Gastrocnemius medialis (tissue), 4 donors: ENCODE results near the gene NFATC4. TPM values are rescaled to one million over a fixed set of nuclear protein-coding genes. Genes with fewer than 3 reads are reported as not detected.

Source experiments
- ATAC-seq, 2 donors: fragments of 150-250 bp; one replicate each; pipeline ENCODE4 v1.9.1; 2016
- DNase-seq, 2 donors: peaks; one replicate each; pipeline ENCODE4 v3.0.0-alpha.2; 2019
- H3K27ac ChIP-seq, 4 donors: fragments of 200-600 bp; sonication (generic); 1 replicate in 1 of 4; 2 replicates in 3 of 4; pipeline ENCODE4 v1.5.1; 2016 to 2018; ENCODE audit warnings: mild to moderate bottlenecking in 2 of 4, moderate library complexity in 1 of 4
- H3K27me3 ChIP-seq, 3 donors: fragments of 200-600 bp; sonication (generic) in 2 of 3; 1 replicate in 1 of 3; 2 replicates in 2 of 3; pipeline versions ENCODE4 v1.5.1 to v1.6.0; 2016 to 2019; ENCODE audit warnings: mild to moderate bottlenecking in 1 of 3, moderate library complexity in 1 of 3
- H3K36me3 ChIP-seq, 2 donors: fragments of 200-600 bp; sonication (generic) in 1 of 2; one replicate each; pipeline ENCODE4 v1.5.1; 2017 to 2018
- H3K4me1 ChIP-seq, 2 donors: fragments of 200-600 bp; sonication (generic) in 1 of 2; one replicate each; pipeline ENCODE4 v1.5.1; 2016 to 2017; ENCODE audit warnings: mild to moderate bottlenecking in 2 of 2
- H3K4me3 ChIP-seq, 4 donors: fragments of 200-600 bp; sonication (generic) in 3 of 4; 1 replicate in 1 of 4; 2 replicates in 3 of 4; pipeline ENCODE4 v1.5.1; 2016 to 2019; ENCODE audit warnings: mild to moderate bottlenecking in 2 of 4
- H3K9me3 ChIP-seq, 3 donors: fragments of 200-600 bp; sonication (generic) in 2 of 3; 1 replicate in 1 of 3; 2 replicates in 2 of 3; pipeline ENCODE4 v1.5.1; 2016 to 2019
- POLR2A ChIP-seq, 2 donors: fragments of 450-650 bp; IDR thresholded peaks; one replicate each; pipeline ENCODE4 v1.6.1; 2017; ENCODE audit warnings: antibody characterized with exemption in 2 of 2, mild to moderate bottlenecking in 2 of 2, moderate library complexity in 2 of 2
- in situ Hi-C, 4 donors: fragments of 200-750 bp; cut with MboI; loops; one replicate each; pipeline versions ENCODE4 v1.15.0 to v1.8.0; 2017; ENCODE audit warnings: low sequenced_read_pairs in 4 of 4
- intact Hi-C: fragments of 100-400 bp; cut with DNase I; formaldehyde crosslinking; loops from one replicate; pipeline ENCODE4 v1.15.1; 2023; ENCODE audit warnings: low total_unique reads
- total RNA-seq, 4 donors: library from RNA; depleted of rRNA; stranded (reverse); fragments of >200 nt; gene quantifications; one replicate each; pipeline versions ENCODE4 v1.1.0 to v1.2.3, GENCODE V29; 2016
- TF ChIP-seq, protein P1 (sequence below), 5 experiments: fragments of 450-650 bp in 3 of 5; fragments of 200-600 bp in 2 of 5; sonication (generic) in 2 of 5; IDR thresholded peaks in 4 of 5; conservative IDR thresholded peaks in 1 of 5; 1 replicate in 4 of 5; 2 replicates in 1 of 5; pipeline ENCODE4 v1.5.1; 2016 to 2019; ENCODE audit warnings: antibody characterized with exemption in 5 of 5, mild to moderate bottlenecking in 3 of 5, moderate library complexity in 3 of 5

The NFATC4 gene
- total RNA-seq, 4 donors from 2014 or later: 4.6 to 13.2 (median 7.5) TPM

DNA sequence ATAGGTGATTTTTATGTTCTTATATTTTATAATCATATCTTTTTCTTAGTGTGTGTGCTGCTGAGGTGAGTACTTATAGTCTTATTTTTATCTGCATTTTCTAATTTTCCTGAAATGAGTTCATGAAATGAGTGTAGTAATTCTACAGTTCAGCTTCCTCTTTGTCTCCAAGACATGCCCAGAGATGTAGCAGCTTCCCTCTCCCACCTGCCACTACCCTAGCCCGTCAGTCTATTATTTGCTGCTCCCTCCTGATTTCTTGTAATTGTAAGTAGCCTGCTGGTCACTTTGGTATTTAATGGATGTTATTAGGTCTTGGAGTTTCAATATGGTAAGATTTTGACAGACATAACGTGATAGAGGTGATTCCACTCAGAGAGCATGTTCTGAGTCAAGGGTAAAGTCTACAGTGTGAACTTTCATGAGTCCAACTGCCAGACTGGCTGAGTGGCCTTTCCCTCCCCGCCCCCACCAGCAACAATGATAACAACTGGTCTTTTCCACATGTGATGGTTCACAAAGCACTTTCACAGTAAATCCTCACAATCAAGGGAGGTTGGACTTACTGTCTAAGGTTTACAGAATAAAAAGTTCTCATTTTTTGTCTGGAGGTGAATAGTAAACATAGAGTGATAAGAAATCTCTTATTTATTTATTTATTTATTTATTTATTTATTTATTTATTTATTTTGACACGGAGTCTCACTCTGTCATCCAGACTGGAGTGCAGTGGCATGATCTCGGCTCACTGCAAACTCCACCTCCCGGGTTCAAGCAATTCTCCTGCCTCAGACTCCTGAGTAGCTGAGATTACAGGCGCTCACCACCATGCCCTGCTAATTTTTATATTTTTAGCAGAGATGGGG, 24.0 kb upstream of the NFATC4 start:
- no peaks in the 10 kb centered on the region for H3K9me3 ChIP-seq
- H3K36me3 ChIP-seq: no peaks in the 10 kb centered on the region
- no peak for TF ChIP-seq POLR2A (IDR thresholded peaks at IDR 0.05)
- TF ChIP-seq, protein P1, sequence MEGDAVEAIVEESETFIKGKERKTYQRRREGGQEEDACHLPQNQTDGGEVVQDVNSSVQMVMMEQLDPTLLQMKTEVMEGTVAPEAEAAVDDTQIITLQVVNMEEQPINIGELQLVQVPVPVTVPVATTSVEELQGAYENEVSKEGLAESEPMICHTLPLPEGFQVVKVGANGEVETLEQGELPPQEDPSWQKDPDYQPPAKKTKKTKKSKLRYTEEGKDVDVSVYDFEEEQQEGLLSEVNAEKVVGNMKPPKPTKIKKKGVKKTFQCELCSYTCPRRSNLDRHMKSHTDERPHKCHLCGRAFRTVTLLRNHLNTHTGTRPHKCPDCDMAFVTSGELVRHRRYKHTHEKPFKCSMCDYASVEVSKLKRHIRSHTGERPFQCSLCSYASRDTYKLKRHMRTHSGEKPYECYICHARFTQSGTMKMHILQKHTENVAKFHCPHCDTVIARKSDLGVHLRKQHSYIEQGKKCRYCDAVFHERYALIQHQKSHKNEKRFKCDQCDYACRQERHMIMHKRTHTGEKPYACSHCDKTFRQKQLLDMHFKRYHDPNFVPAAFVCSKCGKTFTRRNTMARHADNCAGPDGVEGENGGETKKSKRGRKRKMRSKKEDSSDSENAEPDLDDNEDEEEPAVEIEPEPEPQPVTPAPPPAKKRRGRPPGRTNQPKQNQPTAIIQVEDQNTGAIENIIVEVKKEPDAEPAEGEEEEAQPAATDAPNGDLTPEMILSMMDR (IDR thresholded peaks at IDR 0.05 in 4 of 5, conservative IDR thresholded peaks at IDR 0.05 in 1 of 5): no peak
- in situ Hi-C loops: no loop called here
- no peak overlapping the region for H3K27ac ChIP-seq
- H3K4me1 ChIP-seq: no peaks in the 10 kb centered on the region
- DNase-seq: no peak
- H3K27me3 ChIP-seq: peaks cover 0 to 14% (median 11%) of the 10 kb centered on the region in 3 donors
- no peak overlapping the region for H3K4me3 ChIP-seq
- intact Hi-C loops: no loop called here
- no peak for ATAC-seq

DNA sequence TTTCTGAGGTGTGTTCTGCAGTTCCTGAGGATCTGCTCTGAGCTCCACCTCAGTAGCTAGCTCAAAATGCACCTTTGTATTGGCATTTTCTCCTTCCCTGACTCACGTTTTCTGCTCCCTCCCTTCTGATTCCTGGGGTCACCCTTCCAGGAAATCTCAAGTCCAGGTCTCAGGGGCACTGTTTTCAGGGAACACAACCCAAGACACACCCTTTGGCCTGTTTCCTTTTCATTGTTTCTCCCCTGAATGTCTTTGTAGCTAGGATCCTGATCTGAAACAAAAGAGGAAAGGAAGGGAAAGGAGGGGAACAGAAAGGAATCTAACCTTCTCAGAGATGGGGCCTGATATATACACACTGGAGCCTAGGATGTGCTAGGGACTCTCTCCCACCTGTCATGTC, 20.9 kb upstream of the NFATC4 start:
- Histone ChIP-seq H3K27ac (peak overlapping the region in 2 of 4 donors; percentile 17 to 21), H3K4me3 (no peak overlapping the region), H3K36me3 (no peaks in the 10 kb centered on the region), H3K4me1 (no peaks in the 10 kb centered on the region), H3K27me3 (peaks cover 0 to 10% (median 4%) of the 10 kb centered on the region in 3 donors), H3K9me3 (no peaks in the 10 kb centered on the region)
- ATAC-seq: no peak
- intact Hi-C loops (no loop called here), in situ Hi-C loops (no loop called here)
- TF ChIP-seq POLR2A (IDR thresholded peaks at IDR 0.05): no peak
- TF ChIP-seq, protein P1 (IDR thresholded peaks at IDR 0.05 in 4 of 5, conservative IDR thresholded peaks at IDR 0.05 in 1 of 5): no peak
- no peak for DNase-seq

DNA sequence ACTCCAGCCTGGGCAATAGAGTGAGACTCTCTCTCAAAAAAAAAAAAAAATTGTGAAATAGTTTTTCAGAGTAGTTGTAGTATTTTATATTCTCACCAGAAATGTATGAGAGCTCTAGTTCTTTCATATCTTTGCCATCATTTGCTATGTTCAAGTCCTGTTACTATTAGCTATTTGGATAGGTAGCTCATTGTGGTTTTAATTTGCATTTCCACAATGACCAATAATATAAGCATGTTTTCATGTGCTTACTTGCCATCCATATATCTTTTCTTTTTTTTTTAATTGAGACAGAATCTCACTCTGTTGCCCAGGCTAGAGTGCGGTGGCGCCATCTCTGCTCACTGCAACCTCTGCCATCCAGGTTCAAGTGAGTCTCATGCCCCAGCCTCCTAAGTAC, 19.8 kb upstream of the NFATC4 start:
- H3K27me3 ChIP-seq: peaks cover 0 to 10% (median 6%) of the 10 kb centered on the region in 3 donors
- H3K27ac ChIP-seq: no peak overlapping the region
- in situ Hi-C loops: no loop called here
- no peaks in the 10 kb centered on the region for H3K4me1 ChIP-seq
- H3K36me3 ChIP-seq: no peaks in the 10 kb centered on the region
- TF ChIP-seq, protein P1 (IDR thresholded peaks at IDR 0.05 in 4 of 5, conservative IDR thresholded peaks at IDR 0.05 in 1 of 5): no peak
- no peak for TF ChIP-seq POLR2A (IDR thresholded peaks at IDR 0.05)
- no peak for DNase-seq
- no peak for ATAC-seq
- intact Hi-C loops: no loop called here
- no peak overlapping the region for H3K4me3 ChIP-seq
- H3K9me3 ChIP-seq: no peaks in the 10 kb centered on the region

DNA sequence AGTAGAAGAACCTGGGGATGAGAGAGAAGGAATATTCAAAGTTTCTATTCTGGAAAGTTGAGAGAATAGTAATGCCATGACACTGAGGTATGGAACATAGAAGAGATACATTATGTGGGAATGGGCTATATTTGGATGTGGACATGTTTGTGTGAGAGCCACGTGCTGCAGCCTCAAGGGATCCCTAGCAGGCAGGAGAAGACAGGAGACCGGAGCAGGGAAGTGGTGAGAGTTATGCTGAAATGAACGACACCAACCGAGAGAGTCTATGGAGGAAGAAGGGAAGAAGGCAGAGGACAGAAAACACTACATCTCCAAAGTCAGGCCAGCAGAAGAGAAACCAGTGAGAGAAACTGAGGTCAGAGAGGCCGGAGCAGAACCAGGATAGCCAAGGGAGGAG, 18.2 kb upstream of the NFATC4 start:
- Histone ChIP-seq H3K27ac (no peak overlapping the region), H3K9me3 (no peaks in the 10 kb centered on the region), H3K4me1 (no peaks in the 10 kb centered on the region), H3K36me3 (no peaks in the 10 kb centered on the region), H3K27me3 (peaks cover 0 to 14% (median 9%) of the 10 kb centered on the region in 3 donors), H3K4me3 (no peak overlapping the region)
- ATAC-seq (no peak), DNase-seq (no peak)
- no peak for TF ChIP-seq POLR2A (IDR thresholded peaks at IDR 0.05)
- TF ChIP-seq, protein P1 (IDR thresholded peaks at IDR 0.05 in 4 of 5, conservative IDR thresholded peaks at IDR 0.05 in 1 of 5): no peak
- in situ Hi-C loops (no loop called here), intact Hi-C loops (no loop called here)
